Hematopoietic multipotent progenitor cell treated with erythropoietin and hydrocortisone succinate and interleukin-3 and kit ligand, for 4 days (in vitro differentiated cells): ENCODE results near the gene HSDL1.
A peak's percentile ranks its signal among the peaks of the same experiment; 100 is the strongest.
"Not testable (repeated sequence)": the region's sequence is repeated elsewhere in the genome, so short reads cannot be mapped to it uniquely, and the experiment has no call there.

Experiments used
- DNase-seq: peaks from one replicate; pipeline ENCODE4 v3.0.0-alpha.2; 2015

The HSDL1 gene

GRCh38 chr16:84137769-84138357, 7.1 kb downstream of the HSDL1 start:
- no peak for DNase-seq

DNA sequence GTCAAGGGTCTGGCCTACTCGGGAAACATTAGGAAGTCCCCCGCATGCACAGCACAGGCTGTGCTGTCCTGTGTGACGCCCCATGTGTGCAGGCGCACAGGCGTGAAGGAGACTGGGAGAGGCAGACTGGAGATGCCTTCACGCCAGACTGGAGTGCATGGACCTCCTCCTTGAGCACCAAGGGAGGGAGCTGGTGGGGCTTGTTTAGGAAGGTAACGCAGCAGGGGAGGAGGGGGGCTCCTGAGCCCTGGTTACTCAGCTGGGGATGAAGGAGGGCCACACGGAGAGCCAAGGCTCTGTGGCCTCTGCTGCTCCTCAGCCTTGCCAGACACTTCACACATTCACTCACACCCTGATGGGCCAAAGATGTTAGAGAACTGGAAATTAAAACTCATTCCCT, 7.7 kb downstream of the HSDL1 start:
- no peak for DNase-seq

GRCh38 chr16:84136331-84137125, 8.4 kb downstream of the HSDL1 start:
- no peak for DNase-seq

DNA sequence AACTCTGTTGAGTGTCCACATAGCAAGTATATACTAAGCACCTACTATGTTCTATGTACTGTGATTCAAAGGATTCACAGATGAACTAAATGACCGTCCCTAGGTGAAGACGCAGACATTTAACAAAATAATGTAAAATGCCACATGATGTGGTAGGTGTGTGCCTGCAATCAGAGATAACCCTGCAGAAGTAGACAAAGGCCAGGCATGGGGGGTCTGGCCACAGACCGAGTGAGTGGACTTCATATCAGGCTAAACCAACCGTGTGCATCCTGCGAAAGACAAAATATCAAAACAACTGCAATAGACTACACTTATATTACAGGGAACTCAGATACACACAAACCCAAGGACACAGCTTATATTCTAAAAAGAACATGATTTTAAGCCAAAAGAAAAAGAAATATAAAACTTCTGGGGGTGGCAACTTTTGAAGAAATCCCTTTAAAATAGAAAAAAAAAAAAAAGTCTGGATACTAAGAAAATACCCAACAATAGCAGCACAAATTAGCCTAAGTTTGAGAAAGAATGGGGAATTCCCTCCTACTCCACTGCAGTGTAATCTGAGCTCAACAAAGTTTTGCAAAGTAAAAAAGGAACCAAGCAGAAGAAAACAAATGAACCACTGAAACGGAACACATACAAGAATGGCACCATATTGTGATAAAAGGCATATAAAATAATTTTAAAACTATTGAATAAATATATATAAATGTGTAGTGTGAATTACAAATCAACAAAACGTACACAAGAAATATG, 12.3 kb downstream of the HSDL1 start:
- no peak for DNase-seq

DNA sequence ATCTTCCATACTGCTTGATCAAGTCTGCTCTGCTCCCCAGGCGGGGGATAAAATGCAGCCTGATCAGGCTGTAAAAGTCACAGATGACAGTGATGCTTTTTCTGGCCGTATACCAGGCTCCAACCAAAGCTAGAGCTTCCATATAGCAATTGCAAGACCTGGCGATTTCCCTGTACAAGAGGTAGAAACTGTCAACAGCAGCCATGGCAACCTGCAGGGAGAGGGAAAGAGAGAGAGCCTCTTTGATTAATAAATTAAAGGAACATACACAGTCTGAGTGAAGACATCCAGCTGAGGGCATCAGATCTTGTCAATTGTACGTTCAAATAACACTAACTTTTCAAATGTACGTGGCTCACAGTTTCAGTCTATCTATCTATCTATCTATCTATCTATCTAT, 13.9 kb downstream of the HSDL1 start:
- no peak for DNase-seq

GRCh38 chr16:84124257-84125073, 20.5 kb downstream of the HSDL1 start:
- DNase-seq: no peak

DNA sequence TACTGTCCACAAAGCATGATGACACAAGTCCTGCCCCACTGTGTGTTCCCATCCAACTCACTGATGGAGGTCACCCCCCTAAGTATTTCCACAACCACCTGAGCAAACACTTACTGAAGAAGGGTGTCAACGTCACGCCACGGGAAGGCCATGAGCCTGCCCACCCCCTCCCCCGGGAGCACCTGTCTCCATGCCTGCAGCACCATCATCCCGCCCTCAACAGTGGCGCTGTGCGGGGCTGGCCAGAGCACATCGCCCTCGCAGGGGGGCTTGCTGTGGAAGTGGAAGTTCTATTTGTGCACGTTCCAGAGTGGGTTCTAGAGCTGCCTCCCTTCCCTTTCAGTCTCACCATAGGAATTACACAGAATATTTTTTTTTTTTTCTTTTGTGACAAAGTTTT, 24.0 kb downstream of the HSDL1 start:
- no peak for DNase-seq

DNA sequence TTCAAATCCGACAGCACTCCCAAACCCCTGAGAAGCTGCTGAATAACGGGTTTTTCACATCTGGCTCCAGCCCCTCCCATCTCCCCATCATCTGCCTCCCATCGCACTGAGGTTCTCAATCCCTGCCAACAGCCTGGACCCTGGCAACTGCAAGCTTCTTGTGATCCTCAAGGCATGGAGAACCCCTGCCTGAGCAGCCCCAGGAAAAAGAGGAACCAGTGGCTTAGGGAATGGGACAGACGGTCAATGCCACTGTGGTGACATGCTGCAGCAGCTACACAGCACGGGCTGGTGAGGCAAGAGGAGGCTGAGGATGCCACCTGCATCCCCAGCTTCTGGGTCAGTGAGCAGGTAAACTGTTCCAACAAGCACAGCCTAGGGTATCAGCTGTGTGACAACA, 25.0 kb downstream of the HSDL1 start:
- DNase-seq: no peak

DNA sequence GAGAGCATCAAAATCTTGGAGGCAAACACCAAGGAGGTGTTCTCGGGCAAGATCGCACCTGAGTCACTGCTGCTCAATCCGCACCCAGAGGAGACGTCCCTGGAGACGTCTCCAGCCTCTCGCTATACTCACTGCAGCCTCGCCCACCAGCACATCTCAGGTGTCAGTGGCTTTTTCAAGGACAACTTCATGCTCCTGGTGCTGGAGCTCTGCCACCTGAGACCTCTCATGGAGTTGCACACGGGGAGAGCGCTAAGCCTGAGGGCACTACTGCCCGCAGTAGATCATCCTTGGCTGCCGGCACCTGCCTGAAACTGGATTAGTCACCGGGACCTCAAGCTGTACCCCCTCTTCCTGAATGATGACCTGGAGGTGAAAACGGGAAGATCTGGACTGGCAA, 25.6 kb downstream of the HSDL1 start:
- no peak for DNase-seq

DNA sequence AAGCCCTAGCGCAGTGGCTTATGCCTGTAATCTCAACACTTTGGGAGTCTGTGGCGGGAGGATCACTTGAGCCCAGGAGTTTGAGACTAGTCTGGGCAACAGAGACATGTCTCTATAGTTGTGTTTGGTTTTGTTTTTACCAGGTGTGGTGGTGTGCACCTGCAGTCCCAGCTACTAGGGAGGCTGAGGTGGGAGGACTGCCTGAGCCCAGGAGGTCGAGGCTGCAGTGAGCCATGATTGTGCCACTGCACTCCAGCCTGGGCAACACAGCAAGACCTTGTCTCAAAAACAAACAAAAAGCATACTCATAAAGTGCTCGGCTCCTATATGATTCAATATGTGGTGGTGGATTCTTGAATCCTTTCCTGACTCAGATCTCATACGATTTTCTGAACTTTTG, 26.7 kb downstream of the HSDL1 start:
- not testable (repeated sequence) for DNase-seq

DNA sequence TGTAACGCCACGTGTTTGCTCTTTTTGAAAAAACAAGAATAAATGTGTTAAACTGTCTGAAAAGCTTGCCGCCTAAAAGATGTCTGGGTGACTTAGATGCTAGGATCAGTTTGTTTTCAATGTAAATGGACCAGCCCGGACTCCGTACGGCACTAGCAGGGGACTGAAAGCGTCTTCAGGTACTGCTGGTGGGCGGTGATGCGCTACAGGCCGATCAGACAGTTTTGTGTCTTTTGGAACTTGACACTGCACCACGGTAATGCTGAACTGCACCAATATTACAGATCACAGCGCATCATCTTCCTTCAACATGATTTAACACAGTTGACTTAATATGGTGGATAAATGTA, 27.5 kb downstream of the HSDL1 start:
- DNase-seq: peak; percentile 70

DNA sequence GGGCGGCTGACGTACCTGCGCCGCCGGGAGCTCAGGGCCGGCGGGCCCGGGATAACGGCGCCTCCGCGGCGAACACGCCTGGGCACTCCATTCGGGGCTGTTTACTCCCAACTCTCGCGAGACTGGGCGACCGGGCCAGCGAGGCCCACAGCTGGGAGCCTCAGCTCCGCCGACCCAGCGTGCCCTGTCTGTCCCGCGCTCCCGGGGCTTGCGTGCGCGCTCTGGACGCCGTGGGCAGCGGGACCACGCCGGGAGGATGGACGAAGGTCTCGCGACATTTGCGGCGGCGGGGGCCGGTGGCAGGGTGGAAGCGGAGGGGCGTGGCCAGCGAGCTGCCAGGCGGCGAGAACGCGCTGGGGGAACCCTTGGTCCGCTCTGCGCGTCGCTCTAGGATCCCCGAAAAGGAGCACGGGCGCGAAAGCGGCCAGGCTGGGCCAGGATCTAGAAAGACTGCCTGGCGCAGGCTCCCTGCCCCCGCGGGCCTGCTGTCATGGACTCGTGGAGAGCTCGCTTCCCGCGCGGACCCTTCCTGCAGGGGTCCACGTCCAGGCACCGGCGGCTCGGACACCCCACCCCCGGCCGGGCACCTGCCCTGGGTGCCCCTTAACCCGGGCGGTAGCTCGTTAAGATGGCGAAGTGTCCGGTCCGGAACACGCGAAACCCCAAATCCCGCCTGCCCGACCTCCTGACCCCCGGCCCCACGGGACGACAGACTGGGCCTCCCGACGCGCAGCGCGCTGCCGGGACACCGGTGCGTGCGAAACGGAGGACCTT, 28.1 kb downstream of the HSDL1 start, which contains the start of gene MBTPS1:
Gene MBTPS1, minus strand, starts transcription at position 223 of the 774 bp plus-strand sequence. CDS start 15,159 bp downstream, outside the sequence.
- peak; percentile 99 for DNase-seq

DNA sequence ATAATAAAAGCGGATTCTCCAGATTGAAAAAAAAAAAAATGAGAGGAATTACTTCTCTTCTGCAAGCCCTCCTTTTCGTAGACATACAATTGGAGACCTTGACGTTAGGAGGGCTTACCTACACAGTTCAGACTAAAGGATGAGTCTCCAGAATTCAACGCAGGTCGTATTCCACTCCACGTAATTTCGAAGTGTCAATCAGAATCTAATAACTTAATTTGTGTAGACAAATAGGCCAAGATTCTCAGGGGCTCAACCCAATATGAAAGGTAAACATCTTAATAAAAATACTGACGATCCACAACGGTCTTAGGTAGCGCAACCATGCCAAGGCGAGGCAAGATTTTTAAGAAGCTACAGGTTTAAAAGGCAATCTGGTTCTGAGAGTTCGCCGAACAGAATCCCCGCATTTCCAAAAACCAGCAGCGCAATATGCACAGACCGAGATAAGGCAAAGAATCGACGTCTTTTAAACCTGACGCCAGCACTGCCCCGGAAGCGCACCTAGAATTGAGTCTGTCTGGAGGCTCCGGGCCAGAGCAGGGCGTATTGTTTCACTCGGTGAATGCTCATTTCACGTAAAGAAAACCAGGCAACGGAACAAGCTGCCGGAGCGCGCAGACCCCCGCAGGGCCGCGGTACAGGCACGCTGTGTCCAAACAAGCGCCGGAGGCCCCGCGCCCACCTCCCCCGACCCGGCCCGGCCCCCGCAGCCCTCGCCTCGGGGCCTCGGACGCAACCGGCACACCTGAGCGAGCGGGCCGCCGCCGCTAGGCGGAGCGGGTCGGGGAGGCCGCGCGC, 28.9 kb downstream of the HSDL1 start:
- peak; percentile 85 for DNase-seq

DNA sequence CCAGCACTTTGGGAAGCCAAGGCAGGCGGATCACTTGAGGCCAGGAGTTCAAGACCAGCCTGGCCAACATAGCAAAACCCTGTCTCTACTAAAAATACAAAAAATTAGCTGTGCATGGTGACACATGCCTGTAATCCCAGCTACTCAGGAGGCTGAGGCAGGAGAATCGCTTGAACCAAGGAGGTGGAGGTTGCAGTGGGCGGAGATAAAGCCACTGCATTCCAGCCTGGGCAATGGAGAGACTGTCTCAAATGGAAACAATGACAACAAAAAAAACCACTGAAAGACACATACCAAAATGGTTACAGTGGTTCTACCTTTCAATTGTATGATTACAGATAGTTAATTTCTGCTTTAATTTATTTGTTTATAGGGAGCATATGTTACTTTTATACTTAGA, 33.0 kb downstream of the HSDL1 start:
- DNase-seq: not testable (repeated sequence)

- DNase-seq: no peak
Observed at GRCh38 chr16:84111525-84111924, 33.5 kb downstream of the HSDL1 start.

- DNase-seq: no peak
Observed at GRCh38 chr16:84110527-84110926, 34.5 kb downstream of the HSDL1 start.

- no peak for DNase-seq
Observed at GRCh38 chr16:84109598-84110335, 35.2 kb downstream of the HSDL1 start.

DNA sequence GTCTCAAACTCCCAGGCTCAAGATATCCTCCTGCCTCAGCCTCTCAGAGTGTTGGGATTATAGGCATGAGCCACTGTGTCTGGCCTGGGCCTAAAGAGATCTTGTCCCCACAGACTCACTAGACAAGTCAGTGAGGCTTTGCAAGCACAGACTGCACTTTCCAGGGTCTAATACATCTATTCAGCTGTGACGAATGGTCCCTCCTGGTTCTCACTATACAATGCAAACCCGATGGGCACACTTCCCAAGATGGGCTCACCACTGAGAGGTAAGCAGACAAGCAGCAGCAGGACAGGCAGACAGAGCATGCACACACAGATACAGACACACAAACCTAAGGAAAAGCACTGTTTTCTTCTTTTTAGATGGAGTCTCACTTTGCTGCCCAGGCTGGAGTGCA, 37.1 kb downstream of the HSDL1 start:
- DNase-seq: no peak

DNA sequence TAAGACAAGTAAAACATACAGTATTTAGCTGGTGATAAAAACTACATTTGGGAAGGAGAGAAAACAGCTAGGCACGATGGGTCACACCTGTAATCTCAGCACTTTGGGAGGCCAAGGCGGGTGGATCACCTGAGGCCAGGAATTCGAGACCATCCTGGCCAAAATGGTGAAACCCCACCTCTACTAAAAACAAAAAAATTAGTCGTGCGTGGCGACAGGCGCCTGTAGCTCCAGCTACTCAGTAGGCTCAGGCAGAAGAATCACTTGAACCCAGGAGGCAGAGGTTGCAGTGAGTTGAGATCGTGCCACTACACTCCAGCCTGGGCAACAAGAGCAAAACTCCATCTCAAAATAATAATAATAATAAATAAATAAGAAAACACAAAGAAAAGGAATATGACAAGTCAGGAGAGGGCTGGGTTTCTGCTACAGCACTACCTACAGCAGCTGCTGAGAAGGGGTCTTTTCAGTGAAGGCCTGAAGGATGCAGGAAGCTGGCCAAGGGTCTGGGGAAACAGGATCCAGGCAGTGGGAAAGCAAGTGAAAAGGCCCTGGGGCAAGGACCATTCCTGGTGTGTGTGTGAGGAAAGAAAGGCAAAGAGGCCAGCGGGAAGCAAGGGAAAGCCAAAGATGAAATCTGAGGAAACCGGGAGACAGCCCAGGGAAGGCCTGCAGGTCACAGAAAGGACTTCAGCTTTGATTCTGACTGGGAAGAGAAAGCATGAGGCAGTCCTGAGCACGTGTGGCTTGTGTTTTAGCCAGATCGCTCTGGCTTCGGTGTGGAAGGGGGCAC, 38.8 kb downstream of the HSDL1 start:
- DNase-seq: no peak

DNA sequence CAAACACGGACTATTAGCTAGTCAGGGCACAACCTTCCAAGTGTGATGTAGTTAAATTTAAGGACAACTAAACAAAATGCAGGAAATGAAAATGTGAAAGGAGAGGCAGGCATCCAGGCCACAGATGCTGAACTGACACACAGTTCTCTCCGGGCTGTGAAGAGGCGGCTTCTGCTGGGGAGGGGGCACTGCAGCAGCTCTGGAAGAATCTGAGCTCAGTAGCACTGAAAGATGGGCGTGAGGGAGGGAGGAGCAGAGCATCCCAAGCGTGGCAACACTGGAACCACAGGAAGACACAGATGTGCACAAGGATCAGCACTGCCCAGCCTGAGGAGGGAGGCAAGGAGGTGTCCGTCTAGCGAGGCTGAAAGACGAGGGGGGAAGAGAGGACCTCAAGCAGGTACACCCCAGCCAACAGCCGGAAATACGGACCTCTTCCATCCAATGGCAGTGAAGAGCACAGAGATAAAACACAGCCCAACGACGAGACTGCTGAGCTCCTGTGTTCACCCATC, 39.6 kb downstream of the HSDL1 start:
- no peak for DNase-seq
